Epidermal melanocyte (primary cell): ENCODE measurements around the gene KIAA1217.

Experiments used
- DNase-seq: peaks from one replicate; pipeline ENCODE4 v3.0.0; 2011; ENCODE audit warnings: low spot score; ENCODE audit not compliant: insufficient read length

The KIAA1217 gene

GRCh38 chr10:24574578-24575155 is 365.7 kb downstream of the KIAA1217 start:
- no peak for DNase-seq

GRCh38 chr10:24575481-24576002 is 366.6 kb downstream of the KIAA1217 start:
- peak; percentile 32 for DNase-seq

GRCh38 chr10:24579448-24579847 is 370.5 kb downstream of the KIAA1217 start:
- no peak for DNase-seq

- no peak for DNase-seq
Measured at GRCh38 chr10:24579906-24580305, 371.0 kb downstream of the KIAA1217 start.

- DNase-seq: no peak
Measured at GRCh38 chr10:24589265-24589664, 380.3 kb downstream of the KIAA1217 start.

GRCh38 chr10:24590697-24591457 is 381.9 kb downstream of the KIAA1217 start:
- no peak for DNase-seq

- no peak for DNase-seq
Measured at GRCh38 chr10:24596217-24596930, 387.4 kb downstream of the KIAA1217 start.

- DNase-seq: no peak
Measured at GRCh38 chr10:24597426-24597825, 388.5 kb downstream of the KIAA1217 start.
